H1 (cell line): ENCODE measurements around the gene MICALL2. TPM values are rescaled to one million over a fixed set of nuclear protein-coding genes. Genes with fewer than 3 reads are reported as not detected.

Experiments used
- BCL11A ChIP-seq, 2 experiments: IDR thresholded peaks; one replicate each; pipeline ENCODE4 v1.6.1; 2011; ENCODE audit warnings: low read depth in 2 of 2, low read length in 2 of 2, mild to moderate bottlenecking in 2 of 2
- CHD7 ChIP-seq: fragments of 300-600 bp; sonication (generic); IDR thresholded peaks from 2 replicates; pipeline ENCODE4 v1.7.1; 2012; ENCODE audit warnings: low read length, moderate library complexity, mild to moderate bottlenecking, inconsistent platforms; ENCODE audit not compliant: insufficient replicate concordance
- CREB1 ChIP-seq: IDR thresholded peaks from 2 replicates; pipeline ENCODE4 v1.6.1; 2012; ENCODE audit warnings: inconsistent platforms
- CTBP2 ChIP-seq: IDR thresholded peaks from 2 replicates; pipeline ENCODE4 v1.7.0; 2011; ENCODE audit warnings: borderline replicate concordance, mild to moderate bottlenecking, moderate library complexity, mixed read lengths, low read length; ENCODE audit not compliant: insufficient read depth, insufficient read length
- KDM5A ChIP-seq: fragments of 200-600 bp; IDR thresholded peaks from 2 replicates; pipeline ENCODE4 v1.7.1; 2012; ENCODE audit warnings: mild to moderate bottlenecking, low read length, inconsistent platforms, mixed read lengths
- POLR2A ChIP-seq, 2 experiments: IDR thresholded peaks; 1 replicate in 1 of 2; 2 replicates in 1 of 2; pipeline ENCODE4 v1.6.1; 2011; ENCODE audit warnings: low read depth in 2 of 2, low read length in 2 of 2, mild to moderate bottlenecking in 2 of 2; ENCODE audit errors: control extremely low read depth in 1 of 2
- RNF2 ChIP-seq: fragments of 200-900, 300-1000 bp; sonication (generic); IDR thresholded peaks from 2 replicates; pipeline ENCODE4 v1.7.1; 2016; ENCODE audit warnings: borderline replicate concordance, low read depth, mild to moderate bottlenecking, antibody characterized with exemption, low read length; ENCODE audit not compliant: poor library complexity, severe bottlenecking; ENCODE audit errors: missing control alignments
- SAP30 ChIP-seq: fragments of 300-600 bp; sonication (generic); IDR thresholded peaks from 2 replicates; pipeline ENCODE4 v1.7.1; 2012; ENCODE audit warnings: low read length, moderate library complexity, mild to moderate bottlenecking, inconsistent platforms; ENCODE audit not compliant: insufficient read depth, insufficient replicate concordance
- SRF ChIP-seq: IDR thresholded peaks from 2 replicates; pipeline ENCODE4 v1.6.1; 2011; ENCODE audit warnings: mild to moderate bottlenecking, low read depth, low read length, moderate library complexity
- polyA plus RNA-seq, 7 experiments: library from polyadenylated mRNA; depleted of rRNA in 3 of 7; stranded (reverse) in 5 of 7; unstranded in 2 of 7; fragments of >200 nt in 5 of 7; fragments of 200-250 nt in 2 of 7; gene quantifications; 1 replicate in 5 of 7; 2 replicates in 1 of 7; 4 replicates in 1 of 7; pipeline versions ENCODE4 v1.2.1 to v1.2.3, GENCODE V29; 2011 to 2013; ENCODE audit warnings: missing spikeins in 2 of 7, mixed read lengths in 2 of 7
- total RNA-seq: library from RNA; stranded (reverse); fragmentation: NEBNext Ultra II Directional; extraction: Animal tissue kit (Norgen Biotek cat#: 25700); gene quantifications from 2 replicates; pipeline ENCODE4 v1.2.1, GENCODE V29; 2021

Gene MICALL2
- total and polyA plus RNA-seq, 2 of the 8 experiments (the other 6 are each of a cell fraction or from before 2014, with no cell fraction given) = 5.3 to 8.5 TPM

- TF ChIP-seq CHD7 (no peak), SAP30 (no peak), SRF (no peak), KDM5A (no peak), RNF2 (no peak), CTBP2 (no peak), BCL11A (IDR thresholded peaks at IDR 0.05; ENCODE audit: low read depth in 2 of 2, low read length in 2 of 2) (no peak), CREB1 (no peak), POLR2A (IDR thresholded peaks at IDR 0.05; ENCODE audit: control extremely low read depth in 1 of 2, low read depth in 2 of 2, low read length in 2 of 2) (no peak)
Observed at GRCh38 chr7:1444214-1444924, 14.9 kb downstream of the MICALL2 start (continued).
